ENCODE measurements around the gene HS1BP3.

GRCh38 chr2:20665243-20666004, 14.5 kb upstream of the HS1BP3 start:
- TF ChIP-seq CTCF (IDR thresholded peaks at IDR 0.05 in 4 of 5, conservative IDR thresholded peaks at IDR 0.05 in 1 of 5) = no peak
- no peak for TF ChIP-seq POLR2A (IDR thresholded peaks at IDR 0.05)

Data from gastrocnemius medialis (tissue), 4 donors.